IMR-90 (cell line): ENCODE measurements around the gene EPHB1. TPM values are rescaled to one million over a fixed set of nuclear protein-coding genes. Genes with fewer than 3 reads are reported as not detected.
"Not testable (repeated sequence)": the region's sequence is repeated elsewhere in the genome, so short reads cannot be mapped to it uniquely, and the experiment has no call there.

Source experiments
- ATAC-seq: fragments of 200-7000 bp; cut with Tn5 transposase; 2 replicates; pipeline ENCODE4 v1.9.1; 2020; ENCODE audit warnings: low read depth, mild to moderate bottlenecking, moderate library complexity
- BruUV-seq: library from RNA; stranded (reverse); fragments of 400-500 nt; replicated peaks from 2 replicates; lab custom pipeline; 2021; lab: Mats Ljungman, UMichigan
- CTCF ChIA-PET: fragments of 300-600 bp; formaldehyde crosslinking; extraction: SDS; loops from one replicate; lab custom pipeline; 2021; ENCODE audit warnings: antibody characterized with exemption; lab: Yijun Ruan, JAX
- POLR2A ChIA-PET: fragments of 300-600 bp; sonication (Branson Sonifier 250); formaldehyde crosslinking; loops from one replicate; lab custom pipeline; 2022; ENCODE audit warnings: antibody characterized with exemption; ENCODE audit not compliant: unreplicated experiment; lab: Charles Lee
- DNase-seq: peaks from one replicate; pipeline ENCODE4 v3.0.0; 2013
- H2AFZ ChIP-seq: replicated peaks from 2 replicates; pipeline ENCODE3; 2013; ENCODE audit warnings: low read length, mild to moderate bottlenecking; ENCODE audit not compliant: poor library complexity
- H2AK5ac ChIP-seq: 2 replicates; pipeline ENCODE4 v1.6.1; 2013; ENCODE audit warnings: low read depth, low read length, inconsistent platforms
- H2AK9ac ChIP-seq: replicated peaks from 2 replicates; pipeline ENCODE3; 2013; ENCODE audit warnings: mild to moderate bottlenecking, low read depth, low read length, moderate library complexity; ENCODE audit not compliant: poor library complexity
- H2BK120ac ChIP-seq: 2 replicates; pipeline ENCODE4 v1.6.1; 2013; ENCODE audit warnings: low read depth, low read length, inconsistent platforms
- H2BK15ac ChIP-seq: 3 replicates; pipeline ENCODE4 v1.6.1; 2013; ENCODE audit warnings: low read depth, low read length, inconsistent platforms
- H2BK20ac ChIP-seq: 2 replicates; pipeline ENCODE4 v1.6.1; 2013; ENCODE audit warnings: low read depth, mild to moderate bottlenecking, inconsistent platforms, low read length, moderate library complexity
- H2BK5ac ChIP-seq: 2 replicates; pipeline ENCODE4 v1.6.1; 2013; ENCODE audit warnings: mild to moderate bottlenecking, low read depth, low read length, inconsistent platforms; ENCODE audit not compliant: poor library complexity, severe bottlenecking
- H3K14ac ChIP-seq: replicated peaks from 2 replicates; pipeline ENCODE4 v1.6.1; 2013; ENCODE audit warnings: low read depth, low read length, inconsistent platforms
- H3K18ac ChIP-seq: 2 replicates; pipeline ENCODE4 v1.6.1; 2013; ENCODE audit warnings: low read depth, low read length, control low read depth
- H3K23ac ChIP-seq: 2 replicates; pipeline ENCODE4 v1.6.1; 2013; ENCODE audit warnings: low read depth, low read length, inconsistent platforms
- H3K27ac ChIP-seq: 2 replicates; pipeline ENCODE4 v1.5.1; 2013; ENCODE audit warnings: mild to moderate bottlenecking, control low read depth, low read length; ENCODE audit not compliant: insufficient read depth
- H3K27me3 ChIP-seq: 2 replicates; pipeline ENCODE4 v1.6.1; 2013; ENCODE audit warnings: low read length; ENCODE audit not compliant: control insufficient read depth, insufficient read depth
- H3K36me3 ChIP-seq: 2 replicates; pipeline ENCODE4 v1.6.1; 2013; ENCODE audit warnings: low read length, mixed read lengths; ENCODE audit not compliant: control insufficient read depth, insufficient read depth
- H3K4ac ChIP-seq: 2 replicates; pipeline ENCODE4 v1.6.1; 2013; ENCODE audit warnings: low read depth, low read length, inconsistent platforms
- H3K4me1 ChIP-seq: 2 replicates; pipeline ENCODE4 v1.6.1; 2013; ENCODE audit warnings: low read length, mixed read lengths; ENCODE audit not compliant: control insufficient read depth, insufficient read depth
- H3K4me2 ChIP-seq: 2 replicates; pipeline ENCODE4 v1.6.1; 2013; ENCODE audit warnings: low read depth, mild to moderate bottlenecking, control low read depth, low read length, moderate library complexity
- H3K4me3 ChIP-seq: 2 replicates; pipeline ENCODE4 v1.5.1; 2013; ENCODE audit warnings: low read depth, mild to moderate bottlenecking, control low read depth, low read length, moderate library complexity; ENCODE audit not compliant: insufficient read depth
- H3K56ac ChIP-seq: 2 replicates; pipeline ENCODE4 v1.6.1; 2013; ENCODE audit warnings: low read length, inconsistent platforms; ENCODE audit not compliant: insufficient read depth; ENCODE audit errors: extremely low read depth
- H3K79me1 ChIP-seq, 2 experiments: 2 replicates each; pipeline ENCODE4 v1.6.1; 2013; ENCODE audit warnings: low read length in 2 of 2, inconsistent platforms in 1 of 2, low read depth in 1 of 2
- H3K9ac ChIP-seq: 2 replicates; pipeline ENCODE4 v1.6.1; 2013; ENCODE audit warnings: low read depth, low read length, control low read depth
- H3K9me1 ChIP-seq: 2 replicates; pipeline ENCODE4 v1.6.1; 2013; ENCODE audit warnings: low read length, inconsistent platforms; ENCODE audit not compliant: insufficient read depth
- H3K9me3 ChIP-seq: 2 replicates; pipeline ENCODE4 v1.6.1; 2013; ENCODE audit warnings: low read length; ENCODE audit not compliant: control insufficient read depth, insufficient read depth
- H4K20me1 ChIP-seq: 2 replicates; pipeline ENCODE4 v1.6.1; 2013; ENCODE audit warnings: low read length, inconsistent platforms; ENCODE audit not compliant: insufficient read depth
- H4K5ac ChIP-seq: 2 replicates; pipeline ENCODE4 v1.6.1; 2013; ENCODE audit warnings: mild to moderate bottlenecking, low read depth, low read length, control low read depth
- H4K8ac ChIP-seq, 2 experiments: 2 replicates each; pipeline ENCODE4 v1.6.1; 2013; ENCODE audit warnings: low read depth in 2 of 2, low read length in 2 of 2, control low read depth in 1 of 2, inconsistent platforms in 1 of 2
- H4K91ac ChIP-seq: 2 replicates; pipeline ENCODE4 v1.6.1; 2013; ENCODE audit warnings: low read depth, low read length, inconsistent platforms; ENCODE audit not compliant: insufficient read depth
- BHLHE40 ChIP-seq: fragments of 150-350 bp; IDR thresholded peaks from 2 replicates; pipeline ENCODE4 v1.6.1; 2016; ENCODE audit warnings: mild to moderate bottlenecking, low read depth, low read length
- CEBPB ChIP-seq: IDR thresholded peaks from 2 replicates; pipeline ENCODE4 v1.6.1; 2012; ENCODE audit warnings: low read depth, low read length, improper control_type of control experiment
- CHD1 ChIP-seq: IDR thresholded peaks from 2 replicates; pipeline ENCODE4 v1.6.1; 2012; ENCODE audit warnings: low read depth, low read length, improper control_type of control experiment
- ELK1 ChIP-seq: fragments of 150-350 bp; IDR thresholded peaks from 2 replicates; pipeline ENCODE4 v1.6.1; 2016; ENCODE audit warnings: low read depth, mild to moderate bottlenecking, low read length, moderate library complexity, borderline replicate concordance
- FOS ChIP-seq: fragments of 150-350 bp; IDR thresholded peaks from 2 replicates; pipeline ENCODE4 v1.6.1; 2016; ENCODE audit warnings: low read depth, low read length
- MXI1 ChIP-seq: IDR thresholded peaks from 2 replicates; pipeline ENCODE4 v1.6.1; 2012; ENCODE audit warnings: low read depth, mild to moderate bottlenecking, low read length, moderate library complexity, borderline replicate concordance
- NFE2L2 ChIP-seq: fragments of 150-350 bp; IDR thresholded peaks from 2 replicates; pipeline ENCODE4 v1.6.1; 2016; ENCODE audit warnings: low read depth, mild to moderate bottlenecking, low read length
- USF2 ChIP-seq: fragments of 150-350 bp; IDR thresholded peaks from 2 replicates; pipeline ENCODE4 v1.6.1; 2017; ENCODE audit warnings: mild to moderate bottlenecking, antibody characterized with exemption, low read length, low read depth
- WGBS, 2 experiments: methylation state at CpG; one replicate each; pipeline versions ENCODE4 v1.1.5 to v1.1.7; 2013; ENCODE audit warnings: missing lambda C conversion rate in 2 of 2; ENCODE audit not compliant: insufficient read length in 1 of 2; ENCODE audit errors: extremely low coverage in 2 of 2; 5-methylcytosine and 5-hydroxymethylcytosine counted together
- dilution Hi-C: fragments of 300-500 bp; cut with HindIII; formaldehyde crosslinking; loops from one replicate; pipeline ENCODE4 v1.14.3; 2018; ENCODE audit warnings: low sequenced_read_pairs; ENCODE audit not compliant: unreplicated experiment
- in situ Hi-C: fragments of 300-500 bp; cut with MboI; formaldehyde crosslinking; loops from 3 replicates; pipeline ENCODE4 v1.14.3; 2019; ENCODE audit warnings: low sequenced_read_pairs, inconsistent platforms, mixed read lengths
- intact Hi-C: fragments of 100-400 bp; cut with micrococcal nuclease; formaldehyde crosslinking; loops from 2 replicates; pipeline ENCODE4 v1.10.0; 2022
- polyA plus RNA-seq, 3 experiments: library from polyadenylated mRNA; depleted of rRNA; stranded (reverse); fragments of >200 nt; gene quantifications; 2 replicates each; pipeline ENCODE4 v1.2.3, GENCODE V29; 2012; ENCODE audit warnings: low replicate concordance in 1 of 3
- total RNA-seq: library from RNA; depleted of rRNA; stranded (reverse); fragments of >200 nt; gene quantifications from 2 replicates; pipeline ENCODE4 v1.2.3, GENCODE V29; 2012

EPHB1 gene
- total and polyA plus RNA-seq, 2 of the 4 experiments (the other 2 are of a cell fraction): 0.17 to 0.36 TPM

- WGBS, 2 experiments: no CpG with 5 or more reads among the region's 5 CpGs
- TF ChIP-seq MXI1 (no peak), FOS (no peak), USF2 (no peak), CHD1 (no peak), ELK1 (no peak), CEBPB (no peak), BHLHE40 (no peak), NFE2L2 (no peak)
Observed at GRCh38 chr3:135038186-135038585, 243.1 kb downstream of the EPHB1 start.

GRCh38 chr3:135039536-135039935 is 244.5 kb downstream of the EPHB1 start:
- H3K56ac ChIP-seq, H3K4me1 ChIP-seq, H2BK120ac ChIP-seq, H3K4me2 ChIP-seq, H2BK5ac ChIP-seq, BruUV-seq, H4K91ac ChIP-seq, H3K4me3 ChIP-seq, H3K9me1 ChIP-seq, H3K9ac ChIP-seq, CTCF ChIA-PET, H3K14ac ChIP-seq, H3K18ac ChIP-seq, H3K27me3 ChIP-seq, dilution Hi-C loops, H4K20me1 ChIP-seq, H3K9me3 ChIP-seq, H3K79me1 ChIP-seq, H2AK5ac ChIP-seq, H2BK20ac ChIP-seq, intact Hi-C loops, POLR2A ChIA-PET, H2BK15ac ChIP-seq, H3K23ac ChIP-seq, in situ Hi-C loops, H2AK9ac ChIP-seq, H2AFZ ChIP-seq, H3K36me3 ChIP-seq, H4K8ac ChIP-seq, H4K5ac ChIP-seq, H3K4ac ChIP-seq, DNase-seq, H3K27ac ChIP-seq, ATAC-seq: not testable (repeated sequence)
- WGBS, 2 experiments: 83% methylated on average over 7 of the region's 22 CpGs; no CpG with 5 or more reads in 1 of the 2 experiments

More at GRCh38 chr3:135038186-135038585, 243.1 kb downstream of the EPHB1 start:
- ATAC-seq (no peak), DNase-seq (no peak)
- H3K4me3 ChIP-seq: no peak overlapping the region
- H3K14ac ChIP-seq: no peak overlapping the region
- H4K8ac ChIP-seq: no peak overlapping the region
- no peaks in the 10 kb centered on the region for H3K36me3 ChIP-seq
- H3K27ac ChIP-seq: no peak overlapping the region
- H2BK120ac ChIP-seq: no peak overlapping the region
- no peak overlapping the region for H2AK9ac ChIP-seq
- CTCF ChIA-PET: no interaction called here
- no peaks in the 10 kb centered on the region for H3K27me3 ChIP-seq
- no peak overlapping the region for H3K23ac ChIP-seq
- no peaks in the 10 kb centered on the region for H3K79me1 ChIP-seq
- no peaks in the 10 kb centered on the region for H3K9me1 ChIP-seq
- POLR2A ChIA-PET: no interaction called here
- H4K91ac ChIP-seq: no peak overlapping the region
- no peaks in the 10 kb centered on the region for H3K4me1 ChIP-seq
- intact Hi-C loops: no loop called here
- no peak overlapping the region for H3K9ac ChIP-seq
- peaks cover 2% of the 10 kb centered on the region; the same call in 1 of the 2 replicates for H3K9me3 ChIP-seq
- no peak overlapping the region for H2BK15ac ChIP-seq
- no TSS peak for BruUV-seq
- no peak overlapping the region for H2BK20ac ChIP-seq
- no peak overlapping the region for H3K4ac ChIP-seq
- no peak overlapping the region for H2BK5ac ChIP-seq
- H3K4me2 ChIP-seq: no peak overlapping the region
- no peak overlapping the region for H2AFZ ChIP-seq
- no peak overlapping the region for H4K5ac ChIP-seq
- H2AK5ac ChIP-seq: no peak overlapping the region
- dilution Hi-C loops: no loop called here
- no peak overlapping the region for H3K18ac ChIP-seq
- H3K56ac ChIP-seq: no peak overlapping the region
- in situ Hi-C loops: no loop called here
- no peaks in the 10 kb centered on the region for H4K20me1 ChIP-seq
